ENCODE results near the gene DNAJC21. TPM values are rescaled to one million over a fixed set of nuclear protein-coding genes. Genes with fewer than 3 reads are reported as not detected.

Gene DNAJC21
- total RNA-seq, 1 donor from 2014 or later, result 46.2 TPM

GRCh38 chr5:34899066-34899465, 30.3 kb upstream of the DNAJC21 start:
- TF ChIP-seq CTCF (conservative IDR thresholded peaks at IDR 0.05), result no peak
- Mint-ChIP-seq H3K27ac (ENCODE audit: unreplicated experiment) (no peak overlapping the region), H3K27me3 (ENCODE audit: low read depth) (no peaks in the 10 kb centered on the region), H3K4me1 (peaks cover 4% of the 10 kb centered on the region), H3K4me3 (no peak overlapping the region), H3K36me3 (ENCODE audit: low read depth) (peaks cover 3% of the 10 kb centered on the region), H3K9me3 (no peaks in the 10 kb centered on the region)
- DNase-seq (ENCODE audit: low read depth, low spot score), result no peak

GRCh38 chr5:34900652-34901051, 28.7 kb upstream of the DNAJC21 start:
- Mint-ChIP-seq H3K4me1 (peaks cover 4% of the 10 kb centered on the region), H3K36me3 (ENCODE audit: low read depth) (peaks cover 3% of the 10 kb centered on the region), H3K4me3 (no peak overlapping the region), H3K9me3 (no peaks in the 10 kb centered on the region), H3K27me3 (ENCODE audit: low read depth) (no peaks in the 10 kb centered on the region), H3K27ac (ENCODE audit: unreplicated experiment) (no peak overlapping the region)
- DNase-seq (ENCODE audit: low read depth, low spot score), result no peak
- TF ChIP-seq CTCF (conservative IDR thresholded peaks at IDR 0.05), result no peak

GRCh38 chr5:34903260-34903659, 26.1 kb upstream of the DNAJC21 start:
- DNase-seq (ENCODE audit: low read depth, low spot score), result no peak
- Mint-ChIP-seq H3K36me3 (ENCODE audit: low read depth) (peaks cover 3% of the 10 kb centered on the region), H3K27ac (ENCODE audit: unreplicated experiment) (no peak overlapping the region)

GRCh38 chr5:34905564-34905963, 23.8 kb upstream of the DNAJC21 start:
- no peaks in the 10 kb centered on the region for H3K27me3 Mint-ChIP-seq (ENCODE audit: low read depth)
- H3K9me3 Mint-ChIP-seq, result no peaks in the 10 kb centered on the region
- no peaks in the 10 kb centered on the region for H3K4me1 Mint-ChIP-seq
- TF ChIP-seq CTCF (conservative IDR thresholded peaks at IDR 0.05), result peak; percentile 62
- H3K4me3 Mint-ChIP-seq, result no peak overlapping the region
- DNase-seq (ENCODE audit: low read depth, low spot score), result no peak
- no peak overlapping the region for H3K27ac Mint-ChIP-seq (ENCODE audit: unreplicated experiment)
- peaks cover 6% of the 10 kb centered on the region for H3K36me3 Mint-ChIP-seq (ENCODE audit: low read depth)

More at GRCh38 chr5:34903260-34903659, 26.1 kb upstream of the DNAJC21 start:
- H3K9me3 Mint-ChIP-seq, result no peaks in the 10 kb centered on the region
- no peaks in the 10 kb centered on the region for H3K27me3 Mint-ChIP-seq (ENCODE audit: low read depth)
- TF ChIP-seq CTCF (conservative IDR thresholded peaks at IDR 0.05), result no peak
- no peak overlapping the region for H3K4me3 Mint-ChIP-seq
- peaks cover under 1% of the 10 kb centered on the region for H3K4me1 Mint-ChIP-seq

GRCh38 chr5:34913072-34913471, 16.3 kb upstream of the DNAJC21 start:
- Mint-ChIP-seq H3K27me3 (ENCODE audit: low read depth) (no peaks in the 10 kb centered on the region), H3K4me3 (no peak overlapping the region), H3K4me1 (peaks cover 29% of the 10 kb centered on the region), H3K36me3 (ENCODE audit: low read depth) (peaks cover 6% of the 10 kb centered on the region), H3K9me3 (no peaks in the 10 kb centered on the region), H3K27ac (ENCODE audit: unreplicated experiment) (no peak overlapping the region)
- no peak for TF ChIP-seq CTCF (conservative IDR thresholded peaks at IDR 0.05)
- DNase-seq (ENCODE audit: low read depth, low spot score), result no peak

Data from neural crest cell (in vitro differentiated cells).